Sigmoid colon (tissue), 7 donors: ENCODE data around the gene MRAS. TPM values are rescaled to one million over a fixed set of nuclear protein-coding genes. Genes with fewer than 3 reads are reported as not detected.

ENCODE experiments used
- DNase-seq: peaks from one replicate; pipeline ENCODE4 v3.0.0-alpha.2; 2019
- H3K27ac ChIP-seq, 4 donors: fragments of 200-600 bp; sonication (generic); one replicate each; pipeline ENCODE4 v1.5.1; 2016 to 2019; ENCODE audit warnings: mild to moderate bottlenecking in 1 of 4
- H3K27me3 ChIP-seq, 3 donors: fragments of 200-600 bp; sonication (generic); one replicate each; pipeline ENCODE4 v1.5.1; 2019; ENCODE audit warnings: mild to moderate bottlenecking in 1 of 3
- H3K36me3 ChIP-seq, 4 donors: fragments of 200-600 bp; sonication (generic); one replicate each; pipeline ENCODE4 v1.5.1; 2016 to 2019
- H3K4me1 ChIP-seq, 4 donors: fragments of 200-600 bp; sonication (generic); one replicate each; pipeline ENCODE4 v1.5.1; 2017 to 2019
- H3K4me3 ChIP-seq, 4 donors: fragments of 200-600 bp; sonication (generic); one replicate each; pipeline ENCODE4 v1.5.1; 2017 to 2019; ENCODE audit warnings: mild to moderate bottlenecking in 2 of 4, moderate library complexity in 1 of 4
- H3K9me3 ChIP-seq, 4 donors: fragments of 200-600 bp in 3 of 4; sonication (generic) in 3 of 4; one replicate each; pipeline versions ENCODE4 v1.5.1 to v1.6.1; 2013 to 2019
- EP300 ChIP-seq, 4 donors: sonication (generic); formaldehyde crosslinking; IDR thresholded peaks; one replicate each; pipeline ENCODE4 v1.6.1; 2017; ENCODE audit warnings: antibody characterized with exemption in 4 of 4
- POLR2A ChIP-seq, 2 donors: fragments of 450-650 bp; IDR thresholded peaks; one replicate each; pipeline ENCODE4 v1.6.1; 2016; ENCODE audit warnings: antibody characterized with exemption in 2 of 2, mild to moderate bottlenecking in 2 of 2, moderate library complexity in 2 of 2
- POLR2AphosphoS5 ChIP-seq, 4 donors: sonication (generic); formaldehyde crosslinking; IDR thresholded peaks; one replicate each; pipeline ENCODE4 v1.6.1; 2017; ENCODE audit warnings: antibody characterized with exemption in 4 of 4
- WGBS, 2 donors: extraction: QIAGEN DNeasy Blood & Tissue Kit; methylation state at CpG; one replicate each; pipeline ENCODE4 v1.1.7; 2013; 5-methylcytosine and 5-hydroxymethylcytosine counted together
- intact Hi-C: fragments of 100-400 bp; cut with DNase I; formaldehyde crosslinking; loops from one replicate; pipeline ENCODE4 v1.15.1; 2023
- polyA plus RNA-seq, 3 donors: library from polyadenylated mRNA; stranded (reverse); fragments of 200-250 nt; gene quantifications; one replicate each; pipeline ENCODE4 v1.2.3, GENCODE V29; 2013
- total RNA-seq, 4 donors: library from RNA; depleted of rRNA; stranded (reverse); fragments of >200 nt; gene quantifications; one replicate each; pipeline ENCODE4 v1.1.0, GENCODE V29; 2016
- TF ChIP-seq, protein P1 (sequence below), 4 experiments: fragments of 450-650 bp in 3 of 4; fragments of 200-600 bp in 1 of 4; IDR thresholded peaks; one replicate each; pipeline ENCODE4 v1.5.1; 2016 to 2019; ENCODE audit warnings: antibody characterized with exemption in 4 of 4, mild to moderate bottlenecking in 3 of 4, moderate library complexity in 2 of 4
- donor health status: healthy with polysubstance abuse.
- donor health status: Bipolar disorder and iron deficiency.
- donor health status: healthy.

Gene MRAS
- total RNA-seq (10 to 100 TPM; 24.4 to 36.8 (median 30.0) TPM), polyA plus RNA-seq (10 to 100 TPM in 1 of 3 donors, 1 to 10 TPM in 2; 3.5 to 14.8 (median 7.2) TPM)

DNA sequence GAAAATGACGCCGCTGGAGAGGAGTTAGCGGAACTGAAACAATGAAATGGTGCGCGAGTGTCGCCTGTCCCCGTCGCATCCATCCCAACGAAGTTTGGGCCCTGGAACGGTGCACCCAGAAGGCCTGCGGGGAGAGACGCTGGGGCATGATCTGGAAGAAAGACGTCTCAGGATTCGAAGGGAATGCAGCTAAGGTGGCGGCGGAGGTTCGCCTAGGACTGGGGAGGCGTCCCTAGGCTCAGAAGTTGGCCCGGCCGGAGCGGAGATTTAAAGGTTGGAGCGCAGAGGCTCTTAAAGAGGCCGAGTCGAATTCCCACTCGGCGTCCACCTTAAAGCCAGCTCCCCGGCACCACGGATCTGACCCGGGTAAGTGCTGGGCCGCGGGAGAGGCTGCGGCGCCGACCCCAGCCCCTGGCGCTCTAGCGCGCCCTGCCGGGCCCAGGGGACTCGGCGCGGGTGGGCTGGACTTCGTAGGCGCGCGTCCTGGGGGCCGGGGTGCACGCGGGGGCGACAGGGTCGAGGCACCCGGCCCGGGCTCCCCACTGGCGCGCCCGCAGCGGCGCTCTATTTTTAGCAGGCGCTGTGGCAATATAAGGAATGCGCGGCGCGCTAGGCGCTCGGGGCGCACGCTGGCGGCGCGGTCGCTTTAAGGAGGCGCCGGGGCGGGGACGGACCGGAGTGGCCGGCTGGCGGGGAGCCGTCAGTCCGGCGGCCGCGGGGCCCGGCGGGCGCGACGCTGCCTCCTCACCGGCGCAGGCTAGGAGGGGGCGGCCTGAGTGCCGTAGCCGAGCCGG is at the start of gene MRAS:
MRAS (plus strand) TSS at position 620 of the 794 bp plus-strand sequence. CDS start 24,305 bp downstream, outside the sequence.
- Histone ChIP-seq H3K9me3 (no peaks in the 10 kb centered on the region), H3K36me3 (no peaks in the 10 kb centered on the region), H3K27me3 (no peaks in the 10 kb centered on the region), H3K4me1 (peaks cover 0 to 35% (median 25%) of the 10 kb centered on the region in 4 donors), H3K4me3 (peak within 1 kb of the TSS; percentile 73 to 95 (median 91)), H3K27ac (peak within 1 kb of the TSS; percentile 92 to 97 (median 96))
- intact Hi-C loops = loop anchor here (1.0 to 2.0 kb wide), 3 partner anchors 19 to 261 kb away; partner anchors contain the start of genes FAIM and NME9
- 1% methylated on average over 93 of the region's 93 CpGs for WGBS, 2 donors
- DNase-seq = peak; percentile 90
- TF ChIP-seq POLR2AphosphoS5 (IDR thresholded peaks at IDR 0.05) (peak in 3 of 4 donors; percentile 40 to 65 (median 59)), POLR2A (IDR thresholded peaks at IDR 0.05) (no peak), EP300 (IDR thresholded peaks at IDR 0.05) (no peak)
- TF ChIP-seq, protein P1, sequence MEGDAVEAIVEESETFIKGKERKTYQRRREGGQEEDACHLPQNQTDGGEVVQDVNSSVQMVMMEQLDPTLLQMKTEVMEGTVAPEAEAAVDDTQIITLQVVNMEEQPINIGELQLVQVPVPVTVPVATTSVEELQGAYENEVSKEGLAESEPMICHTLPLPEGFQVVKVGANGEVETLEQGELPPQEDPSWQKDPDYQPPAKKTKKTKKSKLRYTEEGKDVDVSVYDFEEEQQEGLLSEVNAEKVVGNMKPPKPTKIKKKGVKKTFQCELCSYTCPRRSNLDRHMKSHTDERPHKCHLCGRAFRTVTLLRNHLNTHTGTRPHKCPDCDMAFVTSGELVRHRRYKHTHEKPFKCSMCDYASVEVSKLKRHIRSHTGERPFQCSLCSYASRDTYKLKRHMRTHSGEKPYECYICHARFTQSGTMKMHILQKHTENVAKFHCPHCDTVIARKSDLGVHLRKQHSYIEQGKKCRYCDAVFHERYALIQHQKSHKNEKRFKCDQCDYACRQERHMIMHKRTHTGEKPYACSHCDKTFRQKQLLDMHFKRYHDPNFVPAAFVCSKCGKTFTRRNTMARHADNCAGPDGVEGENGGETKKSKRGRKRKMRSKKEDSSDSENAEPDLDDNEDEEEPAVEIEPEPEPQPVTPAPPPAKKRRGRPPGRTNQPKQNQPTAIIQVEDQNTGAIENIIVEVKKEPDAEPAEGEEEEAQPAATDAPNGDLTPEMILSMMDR (IDR thresholded peaks at IDR 0.05) = peak in 1 of 4 experiments; percentile 38

DNA sequence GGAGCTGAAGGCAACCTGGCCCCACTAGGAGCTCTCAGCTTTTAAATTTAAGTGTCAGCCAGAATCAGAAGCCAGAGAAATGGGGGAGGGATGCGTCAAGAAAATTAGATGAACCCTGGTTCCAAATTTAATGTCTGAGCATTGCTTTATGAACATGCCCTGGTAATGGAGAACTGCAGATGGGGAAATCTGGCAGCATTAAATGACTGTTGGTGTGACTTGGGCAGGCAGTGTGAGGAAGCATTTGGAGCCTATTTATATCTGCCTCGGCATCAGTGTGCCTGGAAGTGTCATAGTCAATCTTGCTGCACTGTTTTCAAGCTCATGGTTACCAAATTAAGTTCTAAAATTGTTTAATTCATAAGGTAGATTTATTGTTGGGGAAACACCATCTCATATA is 47.7 kb upstream of the MRAS start:
- Histone ChIP-seq H3K4me1 (no peaks in the 10 kb centered on the region), H3K27me3 (no peaks in the 10 kb centered on the region), H3K9me3 (no peaks in the 10 kb centered on the region), H3K27ac (no peak overlapping the region), H3K36me3 (peaks cover 0 to 39% (median 2%) of the 10 kb centered on the region in 4 donors), H3K4me3 (no peak overlapping the region)
- no peak for DNase-seq
- intact Hi-C loops = no loop called here
- TF ChIP-seq EP300 (IDR thresholded peaks at IDR 0.05) (no peak), POLR2AphosphoS5 (IDR thresholded peaks at IDR 0.05) (no peak)
- TF ChIP-seq, protein P1 (IDR thresholded peaks at IDR 0.05) = no peak
- WGBS, 2 donors = 84 to 88% methylated on average over 2 of the region's 2 CpGs

DNA sequence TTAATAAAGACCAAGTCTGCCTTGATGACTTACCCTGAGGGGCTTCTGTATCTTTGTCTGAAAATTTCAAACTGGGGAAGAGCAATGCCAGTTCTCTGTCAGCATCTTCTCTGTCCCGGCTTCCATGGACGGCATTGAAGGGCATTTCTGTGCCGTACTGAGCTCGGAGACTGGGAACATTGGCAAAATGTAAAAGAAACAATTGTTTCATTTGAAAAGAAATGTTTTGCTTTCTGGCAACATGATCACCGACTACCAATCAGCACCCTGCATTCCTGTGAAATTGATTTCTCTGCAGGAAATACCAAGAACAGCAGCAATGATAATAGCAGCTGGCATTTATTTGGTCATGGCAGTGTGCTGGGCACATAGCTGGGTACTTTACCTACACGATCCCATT is 44.9 kb upstream of the MRAS start:
- no peaks in the 10 kb centered on the region for H3K4me1 ChIP-seq
- peaks cover 0 to 14% (median 0%) of the 10 kb centered on the region in 4 donors for H3K36me3 ChIP-seq
- DNase-seq = no peak
- WGBS, 2 donors = 92 to 95% methylated on average over 6 of the region's 6 CpGs
- intact Hi-C loops = no loop called here
- H3K4me3 ChIP-seq = no peak overlapping the region
- H3K27me3 ChIP-seq = no peaks in the 10 kb centered on the region
- peaks cover 0 to 7% (median 0%) of the 10 kb centered on the region in 4 donors for H3K9me3 ChIP-seq
- no peak overlapping the region for H3K27ac ChIP-seq
- no peak for TF ChIP-seq POLR2AphosphoS5 (IDR thresholded peaks at IDR 0.05)
- no peak for TF ChIP-seq POLR2A (IDR thresholded peaks at IDR 0.05)
- TF ChIP-seq EP300 (IDR thresholded peaks at IDR 0.05) = no peak
- TF ChIP-seq, protein P1 (IDR thresholded peaks at IDR 0.05) = no peak

DNA sequence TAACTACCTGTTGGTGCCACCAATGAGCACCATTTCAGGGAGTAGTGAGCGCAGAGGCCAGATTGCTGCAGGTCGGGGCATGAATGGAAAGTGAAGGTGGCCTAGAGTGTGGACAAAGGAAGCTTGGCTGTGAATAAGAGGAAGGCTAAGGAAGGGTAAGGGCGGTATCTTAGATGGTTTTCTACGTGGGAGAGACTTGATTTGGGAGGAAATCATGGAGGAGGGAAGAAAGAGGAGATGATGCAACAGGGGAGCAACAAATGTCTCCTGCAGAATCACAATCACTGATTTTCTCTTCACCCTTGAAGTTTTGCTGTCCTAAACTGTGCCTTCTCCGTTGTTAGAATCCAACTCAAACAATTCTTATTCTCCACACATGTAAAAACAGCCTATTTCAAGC is 40.5 kb upstream of the MRAS start:
- no peak overlapping the region for H3K27ac ChIP-seq
- H3K27me3 ChIP-seq = no peaks in the 10 kb centered on the region
- TF ChIP-seq EP300 (IDR thresholded peaks at IDR 0.05) (no peak), POLR2A (IDR thresholded peaks at IDR 0.05) (no peak), POLR2AphosphoS5 (IDR thresholded peaks at IDR 0.05) (no peak)
- TF ChIP-seq, protein P1 (IDR thresholded peaks at IDR 0.05) = no peak
- H3K9me3 ChIP-seq = peaks cover 0 to 10% (median 4%) of the 10 kb centered on the region in 4 donors
- H3K36me3 ChIP-seq = no peaks in the 10 kb centered on the region
- intact Hi-C loops = no loop called here
- DNase-seq = no peak
- no peak overlapping the region for H3K4me3 ChIP-seq
- WGBS, 2 donors = 89 to 90% methylated on average over 5 of the region's 5 CpGs
- H3K4me1 ChIP-seq = no peaks in the 10 kb centered on the region
